A549 (cell line): ENCODE results near the gene DNMT3A. TPM values are rescaled to one million over a fixed set of nuclear protein-coding genes. Genes with fewer than 3 reads are reported as not detected.
"Not testable (repeated sequence)": the region's sequence is repeated elsewhere in the genome, so short reads cannot be mapped to it uniquely, and the experiment has no call there.

Source experiments
- ATAC-seq, 2 experiments: fragments of 200-7000 bp in 1 of 2; fragments of >200 bp in 1 of 2; cut with Nextera tagmentation in 1 of 2; cut with Tn5 transposase in 1 of 2; 3 replicates each; pipeline versions ENCODE4 v1.8.0 to v1.9.1; 2018 to 2020; ENCODE audit warnings: mild to moderate bottlenecking in 1 of 2, moderate library complexity in 1 of 2
- CTCF ChIA-PET: fragments of 300-600 bp; sonication (Branson Sonifier 250); formaldehyde crosslinking; extraction: SDS; loops from one replicate; lab custom pipeline; 2021; ENCODE audit warnings: antibody characterized with exemption, inconsistent platforms; lab: Yijun Ruan, JAX
- POLR2A ChIA-PET: fragments of 350-600 bp; formaldehyde crosslinking; extraction: SDS; loops from one replicate; lab custom pipeline; 2021; ENCODE audit warnings: antibody characterized with exemption, inconsistent platforms; lab: Yijun Ruan, JAX
- DNase-seq, 2 experiments: peaks; one replicate each; pipeline versions ENCODE4 v3.0.0 to v3.0.0-alpha.2; 2011 to 2016; ENCODE audit warnings: low read depth in 1 of 2, low spot score in 1 of 2
- FAIRE-seq: peaks from 2 replicates; lab custom pipeline; 2011; peaks lifted over from hg19 to GRCh38; lab: Jason Lieb, UNC
- H3K27ac ChIP-seq, 2 experiments: fragments of >200 bp; sonication (Bioruptor Twin); formaldehyde crosslinking; 3 replicates each; pipeline ENCODE4 v1.5.1; 2016 to 2017
- H3K4me1 ChIP-seq: fragments of >200 bp; sonication (Bioruptor Twin); formaldehyde crosslinking; 3 replicates; pipeline ENCODE4 v1.6.1; 2016
- H3K4me2 ChIP-seq: fragments of >200 bp; sonication (Bioruptor Twin); formaldehyde crosslinking; 3 replicates; pipeline ENCODE4 v1.6.1; 2016
- H3K4me3 ChIP-seq: fragments of >200 bp; sonication (Bioruptor Twin); formaldehyde crosslinking; 3 replicates; pipeline ENCODE4 v1.5.1; 2016
- H3K9me3 ChIP-seq: fragments of >200 bp; sonication (Bioruptor Twin); formaldehyde crosslinking; 3 replicates; pipeline ENCODE4 v1.6.1; 2016
- CBX2 ChIP-seq: fragments of 200-600 bp; sonication (generic); IDR thresholded peaks from 2 replicates; pipeline ENCODE4 v1.6.1; 2016; ENCODE audit warnings: low read depth, mild to moderate bottlenecking, borderline replicate concordance
- EHF ChIP-seq: fragments of 250-450 bp; sonication (Bioruptor Pico); IDR thresholded peaks from 2 replicates; pipeline ENCODE4 v1.5.0; 2020; ENCODE audit warnings: mild to moderate bottlenecking
- EP300 ChIP-seq, 2 experiments: fragments of >200 bp; sonication (Bioruptor Twin); formaldehyde crosslinking; IDR thresholded peaks; 2 replicates in 1 of 2; 3 replicates in 1 of 2; pipeline ENCODE4 v1.6.1; 2016 to 2017
- FOXS1 ChIP-seq: fragments of 250-450 bp; sonication (Bioruptor Pico); IDR thresholded peaks from 2 replicates; pipeline ENCODE4 v1.5.0; 2020; ENCODE audit warnings: mild to moderate bottlenecking, moderate library complexity
- HOXB13 ChIP-seq: fragments of 250-450 bp; sonication (Bioruptor Pico); IDR thresholded peaks from 2 replicates; pipeline ENCODE4 v1.5.0; 2020; ENCODE audit warnings: low read depth, mild to moderate bottlenecking, moderate library complexity
- HOXB5 ChIP-seq: fragments of 250-450 bp; sonication (Bioruptor Pico); IDR thresholded peaks from 2 replicates; pipeline ENCODE4 v1.5.0; 2020; ENCODE audit warnings: mild to moderate bottlenecking, moderate library complexity
- KDM1A ChIP-seq: fragments of 200-600 bp; sonication (generic); IDR thresholded peaks from 2 replicates; pipeline ENCODE4 v1.6.1; 2016; ENCODE audit warnings: low read depth, mild to moderate bottlenecking
- KDM5A ChIP-seq: fragments of 200-600 bp; sonication (generic); IDR thresholded peaks from 2 replicates; pipeline ENCODE4 v1.6.1; 2016; ENCODE audit warnings: antibody characterized with exemption, mild to moderate bottlenecking
- MYC ChIP-seq: IDR thresholded peaks from 2 replicates; pipeline ENCODE4 v1.6.1; 2012; ENCODE audit warnings: mild to moderate bottlenecking, inconsistent platforms, low read length, improper control_type of control experiment, borderline replicate concordance
- POLR2A ChIP-seq: IDR thresholded peaks from 2 replicates; pipeline ENCODE4 v1.6.1; 2012; ENCODE audit warnings: mild to moderate bottlenecking, low read length
- RAD21 ChIP-seq, 2 experiments: fragments of >200 bp in 1 of 2; sonication (Bioruptor Twin) in 1 of 2; formaldehyde crosslinking in 1 of 2; IDR thresholded peaks in 1 of 2; conservative IDR thresholded peaks in 1 of 2; 2 replicates in 1 of 2; 3 replicates in 1 of 2; pipeline ENCODE4 v1.6.1; 2012 to 2018; ENCODE audit warnings: inconsistent platforms in 1 of 2
- RNF2 ChIP-seq: fragments of 200-600 bp; sonication (generic); IDR thresholded peaks from 2 replicates; pipeline ENCODE4 v1.6.1; 2016; ENCODE audit warnings: low read depth, mild to moderate bottlenecking, antibody characterized with exemption, moderate library complexity, borderline replicate concordance
- SMC3 ChIP-seq: fragments of >200 bp; sonication (Bioruptor Twin); formaldehyde crosslinking; IDR thresholded peaks from 3 replicates; pipeline ENCODE4 v1.6.1; 2018; ENCODE audit warnings: inconsistent platforms
- SREBF2 ChIP-seq: fragments of 450-650 bp; IDR thresholded peaks from 2 replicates; pipeline ENCODE4 v1.6.1; 2014; ENCODE audit warnings: mild to moderate bottlenecking, moderate library complexity
- WGBS: methylation state at CpG from one replicate; pipeline ENCODE4 v1.1.6; 2017; ENCODE audit errors: missing lambda C conversion rate; 5-methylcytosine and 5-hydroxymethylcytosine counted together
- polyA plus RNA-seq, 4 experiments: library from polyadenylated mRNA; depleted of rRNA in 3 of 4; stranded (reverse); fragments of >200 nt; fragmentation: RNase III in 1 of 4; extraction: RNeasy Plus Mini Kit Qiagen cat#74134 plus additional on column Dnase treatment in 1 of 4; gene quantifications; 2 replicates in 3 of 4; 3 replicates in 1 of 4; pipeline ENCODE4 v1.2.3, GENCODE V29; 2011 to 2017
- TF ChIP-seq, protein P1 (sequence below): IDR thresholded peaks from 2 replicates; pipeline ENCODE4 v1.6.1; 2012
- TF ChIP-seq, protein P2 (sequence below): IDR thresholded peaks from 2 replicates; pipeline ENCODE4 v1.6.1; 2012; ENCODE audit warnings: low read depth, borderline replicate concordance
- TF ChIP-seq, protein P3 (sequence below): fragments of 150-350 bp; IDR thresholded peaks from 2 replicates; pipeline ENCODE4 v1.6.1; 2014; ENCODE audit warnings: low read depth, mild to moderate bottlenecking, low read length
- TF ChIP-seq, protein P4 (sequence below): fragments of 200-600 bp; sonication (generic); IDR thresholded peaks from 2 replicates; pipeline ENCODE4 v1.6.1; 2016; ENCODE audit warnings: antibody characterized with exemption, mild to moderate bottlenecking, moderate library complexity

Gene DNMT3A
- polyA plus RNA-seq, 2 of the 4 experiments (the other 2 are of a cell fraction) = 4.4 to 11.9 TPM

DNA sequence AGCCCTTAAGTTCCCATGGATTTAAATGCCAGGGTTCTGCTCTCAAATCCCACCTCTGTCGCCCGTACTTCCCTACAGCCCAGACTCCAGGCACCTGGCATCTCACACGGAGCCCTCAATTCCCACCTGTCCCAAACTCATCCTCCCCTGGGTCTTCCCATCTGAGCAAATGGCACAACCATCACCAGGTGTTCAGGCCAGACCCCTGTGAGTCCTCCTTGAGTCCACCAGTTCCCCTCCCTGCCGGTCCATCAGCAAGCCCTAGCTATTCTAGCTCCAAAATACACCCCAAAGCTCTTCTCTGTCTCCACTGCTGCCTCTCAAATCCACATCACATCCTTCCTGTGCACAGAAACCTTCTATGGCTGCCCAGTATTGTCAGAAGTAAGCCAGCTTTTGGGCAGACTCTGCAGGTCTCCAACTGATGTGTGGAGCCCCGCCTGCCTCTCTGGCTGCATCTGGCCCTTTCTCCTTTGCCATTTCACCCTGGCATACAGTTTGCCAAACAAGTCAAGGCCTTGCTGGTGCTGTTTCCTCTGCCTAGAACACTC, 67.7 kb downstream of the DNMT3A start:
- H3K9me3 ChIP-seq = no peaks in the 10 kb centered on the region
- H3K27ac ChIP-seq = no peak overlapping the region
- no peak overlapping the region for H3K4me2 ChIP-seq
- TF ChIP-seq, protein P1, sequence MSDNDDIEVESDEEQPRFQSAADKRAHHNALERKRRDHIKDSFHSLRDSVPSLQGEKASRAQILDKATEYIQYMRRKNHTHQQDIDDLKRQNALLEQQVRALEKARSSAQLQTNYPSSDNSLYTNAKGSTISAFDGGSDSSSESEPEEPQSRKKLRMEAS = no peak
- TF ChIP-seq, protein P2, sequence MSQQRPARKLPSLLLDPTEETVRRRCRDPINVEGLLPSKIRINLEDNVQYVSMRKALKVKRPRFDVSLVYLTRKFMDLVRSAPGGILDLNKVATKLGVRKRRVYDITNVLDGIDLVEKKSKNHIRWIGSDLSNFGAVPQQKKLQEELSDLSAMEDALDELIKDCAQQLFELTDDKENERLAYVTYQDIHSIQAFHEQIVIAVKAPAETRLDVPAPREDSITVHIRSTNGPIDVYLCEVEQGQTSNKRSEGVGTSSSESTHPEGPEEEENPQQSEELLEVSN = no peak
- no peak for TF ChIP-seq KDM5A
- TF ChIP-seq SREBF2 = no peak
- no peak for TF ChIP-seq EHF (CRISPR knock-in tag)
- TF ChIP-seq, protein P3, sequence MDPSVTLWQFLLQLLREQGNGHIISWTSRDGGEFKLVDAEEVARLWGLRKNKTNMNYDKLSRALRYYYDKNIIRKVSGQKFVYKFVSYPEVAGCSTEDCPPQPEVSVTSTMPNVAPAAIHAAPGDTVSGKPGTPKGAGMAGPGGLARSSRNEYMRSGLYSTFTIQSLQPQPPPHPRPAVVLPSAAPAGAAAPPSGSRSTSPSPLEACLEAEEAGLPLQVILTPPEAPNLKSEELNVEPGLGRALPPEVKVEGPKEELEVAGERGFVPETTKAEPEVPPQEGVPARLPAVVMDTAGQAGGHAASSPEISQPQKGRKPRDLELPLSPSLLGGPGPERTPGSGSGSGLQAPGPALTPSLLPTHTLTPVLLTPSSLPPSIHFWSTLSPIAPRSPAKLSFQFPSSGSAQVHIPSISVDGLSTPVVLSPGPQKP = no peak
- TF ChIP-seq HOXB13 (CRISPR knock-in tag) = no peak
- TF ChIP-seq CBX2 = no peak
- no peak for TF ChIP-seq RAD21 (conservative IDR thresholded peaks at IDR 0.05 in 1 of 2, IDR thresholded peaks at IDR 0.05 in 1 of 2)
- no peak for TF ChIP-seq EP300 (IDR thresholded peaks at IDR 0.05)
- no peak for TF ChIP-seq MYC
- no peak for TF ChIP-seq POLR2A
- no peak for TF ChIP-seq SMC3
- TF ChIP-seq, protein P4, sequence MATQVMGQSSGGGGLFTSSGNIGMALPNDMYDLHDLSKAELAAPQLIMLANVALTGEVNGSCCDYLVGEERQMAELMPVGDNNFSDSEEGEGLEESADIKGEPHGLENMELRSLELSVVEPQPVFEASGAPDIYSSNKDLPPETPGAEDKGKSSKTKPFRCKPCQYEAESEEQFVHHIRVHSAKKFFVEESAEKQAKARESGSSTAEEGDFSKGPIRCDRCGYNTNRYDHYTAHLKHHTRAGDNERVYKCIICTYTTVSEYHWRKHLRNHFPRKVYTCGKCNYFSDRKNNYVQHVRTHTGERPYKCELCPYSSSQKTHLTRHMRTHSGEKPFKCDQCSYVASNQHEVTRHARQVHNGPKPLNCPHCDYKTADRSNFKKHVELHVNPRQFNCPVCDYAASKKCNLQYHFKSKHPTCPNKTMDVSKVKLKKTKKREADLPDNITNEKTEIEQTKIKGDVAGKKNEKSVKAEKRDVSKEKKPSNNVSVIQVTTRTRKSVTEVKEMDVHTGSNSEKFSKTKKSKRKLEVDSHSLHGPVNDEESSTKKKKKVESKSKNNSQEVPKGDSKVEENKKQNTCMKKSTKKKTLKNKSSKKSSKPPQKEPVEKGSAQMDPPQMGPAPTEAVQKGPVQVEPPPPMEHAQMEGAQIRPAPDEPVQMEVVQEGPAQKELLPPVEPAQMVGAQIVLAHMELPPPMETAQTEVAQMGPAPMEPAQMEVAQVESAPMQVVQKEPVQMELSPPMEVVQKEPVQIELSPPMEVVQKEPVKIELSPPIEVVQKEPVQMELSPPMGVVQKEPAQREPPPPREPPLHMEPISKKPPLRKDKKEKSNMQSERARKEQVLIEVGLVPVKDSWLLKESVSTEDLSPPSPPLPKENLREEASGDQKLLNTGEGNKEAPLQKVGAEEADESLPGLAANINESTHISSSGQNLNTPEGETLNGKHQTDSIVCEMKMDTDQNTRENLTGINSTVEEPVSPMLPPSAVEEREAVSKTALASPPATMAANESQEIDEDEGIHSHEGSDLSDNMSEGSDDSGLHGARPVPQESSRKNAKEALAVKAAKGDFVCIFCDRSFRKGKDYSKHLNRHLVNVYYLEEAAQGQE = no peak
- TF ChIP-seq FOXS1 (CRISPR knock-in tag) = no peak
- ATAC-seq (no peak; a peak in 2 of 6 replicates), DNase-seq (no peak), FAIRE-seq (no peak)
- 87% methylated on average over 5 of the region's 5 CpGs for WGBS
- no peak overlapping the region for H3K4me3 ChIP-seq
- ChIA-PET CTCF (interaction anchor here (0.9 to 1.0 kb wide), 2 partner anchors 28 to 36 kb away, joined by 3 to 4 read pairs; no protein-coding TSS in a partner anchor), POLR2A (no interaction called here)
- H3K4me1 ChIP-seq = no peaks in the 10 kb centered on the region

DNA sequence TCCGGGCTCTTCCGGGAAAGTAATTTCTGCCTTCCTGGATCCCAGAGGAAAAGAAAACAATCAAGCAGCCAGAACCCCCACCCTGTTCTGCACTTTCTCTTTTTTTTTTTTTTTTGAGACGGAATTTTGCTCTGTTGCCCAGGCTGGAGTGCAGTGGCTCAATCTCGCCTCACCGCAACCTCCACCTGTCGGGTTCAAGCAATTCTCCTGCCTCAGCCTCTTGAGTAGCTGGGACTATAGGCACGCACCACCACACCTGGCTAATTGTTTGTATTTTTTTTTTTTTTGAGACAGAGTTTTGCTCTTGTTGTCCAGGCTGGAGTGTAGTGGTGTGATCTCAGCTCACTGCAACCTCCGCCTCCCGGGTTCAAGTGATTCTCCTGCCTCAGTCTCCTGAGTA, 69.0 kb downstream of the DNMT3A start:
- CTCF ChIA-PET, H3K27ac ChIP-seq, H3K4me1 ChIP-seq, FAIRE-seq, POLR2A ChIA-PET, H3K4me3 ChIP-seq, H3K4me2 ChIP-seq, ATAC-seq, DNase-seq, H3K9me3 ChIP-seq: not testable (repeated sequence)
- 92% methylated on average over 9 of the region's 9 CpGs for WGBS

DNA sequence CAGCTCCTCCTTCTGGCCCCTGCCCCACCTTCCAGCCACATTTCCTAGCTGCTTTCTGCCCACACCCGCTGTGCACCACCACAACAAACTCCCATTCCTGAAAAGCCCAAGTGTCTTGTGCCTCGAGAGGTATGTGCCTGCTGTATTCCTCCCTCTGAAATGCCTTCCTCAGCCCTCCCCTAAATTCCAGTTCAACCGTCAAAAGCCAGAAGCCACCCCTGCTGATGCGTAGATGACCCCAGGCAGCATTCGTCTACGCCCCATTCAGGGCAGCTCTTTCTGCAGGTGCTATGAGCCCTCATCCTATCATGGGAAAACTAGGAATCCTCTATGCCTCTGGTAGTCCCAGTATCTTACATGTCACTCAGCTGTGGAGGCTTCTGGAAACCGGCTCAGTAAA, 71.7 kb downstream of the DNMT3A start:
- ATAC-seq (no peak), FAIRE-seq (no peak), DNase-seq (no peak)
- ChIA-PET POLR2A (no interaction called here), CTCF (interaction anchor here (1.2 to 1.4 kb wide), 3 partner anchors 8 to 45 kb away, joined by 3 to 4 read pairs (median 3); no protein-coding TSS in a partner anchor)
- Histone ChIP-seq H3K4me1 (no peaks in the 10 kb centered on the region), H3K27ac (no peak overlapping the region), H3K4me3 (no peak overlapping the region), H3K9me3 (no peaks in the 10 kb centered on the region), H3K4me2 (no peak overlapping the region)
- no peak for TF ChIP-seq RNF2
- no peak for TF ChIP-seq KDM1A
- TF ChIP-seq HOXB5 (CRISPR knock-in tag) = no peak
- WGBS = 91% methylated on average over 7 of the region's 7 CpGs
